ENCODE data around the gene CXXC5. TPM values are rescaled to one million over a fixed set of nuclear protein-coding genes. Genes with fewer than 3 reads are reported as not detected.

Gene CXXC5
- polyA plus RNA-seq, 1 donor from 2014 or later, result 24.4 TPM

GRCh38 chr5:139705191-139705590 is 57.0 kb downstream of the CXXC5 start:
- H3K27me3 ChIP-seq (ENCODE audit: insufficient read depth, low read depth, low read length), result no peaks in the 10 kb centered on the region
- H3K9me2 ChIP-seq (ENCODE audit: insufficient read depth, low read length), result no peaks in the 10 kb centered on the region
- no peak overlapping the region for H2AFZ ChIP-seq (ENCODE audit: low read depth, low read length)
- H3F3A ChIP-seq (ENCODE audit: insufficient read depth, low read length, poor library complexity, severe bottlenecking), result peaks cover 2% of the 10 kb centered on the region
- H3K9me3 ChIP-seq (ENCODE audit: low read length), result no peaks in the 10 kb centered on the region
- H3K79me2 ChIP-seq (replicated peaks; ENCODE audit: insufficient read depth, low read length), result no peaks in the 10 kb centered on the region
- H3K4me2 ChIP-seq (ENCODE audit: low read length), result no peak overlapping the region
- no peak overlapping the region for H3K4me3 ChIP-seq (ENCODE audit: low read length)
- H4K20me1 ChIP-seq (ENCODE audit: insufficient read depth), result no peaks in the 10 kb centered on the region
- no peak overlapping the region for H3K9ac ChIP-seq (ENCODE audit: low read length)
- H3K27ac ChIP-seq (ENCODE audit: low read length), result no peak overlapping the region
- no peaks in the 10 kb centered on the region for H3K36me3 ChIP-seq (ENCODE audit: insufficient read depth, low read length)
- TF ChIP-seq SMC3 (conservative IDR thresholded peaks at IDR 0.05; ENCODE audit: poor library complexity) (no peak), CTCF (IDR thresholded peaks at IDR 0.05; ENCODE audit: poor library complexity, severe bottlenecking) (no peak), REST (IDR thresholded peaks at IDR 0.05; ENCODE audit: borderline replicate concordance) (no peak), RAD21 (conservative IDR thresholded peaks at IDR 0.05) (no peak), MXI1 (conservative IDR thresholded peaks at IDR 0.05; ENCODE audit: poor library complexity, severe bottlenecking) (no peak), EZH2 (IDR thresholded peaks at IDR 0.05; ENCODE audit: borderline replicate concordance, insufficient read depth, low read length, poor library complexity, severe bottlenecking) (no peak), EP300 (conservative IDR thresholded peaks at IDR 0.05; ENCODE audit: poor library complexity, severe bottlenecking) (no peak), POLR2AphosphoS5 (IDR thresholded peaks at IDR 0.05) (no peak), TAF1 (IDR thresholded peaks at IDR 0.05; ENCODE audit: low read depth) (no peak)

GRCh38 chr5:139705655-139706587 is 57.8 kb downstream of the CXXC5 start:
- Histone ChIP-seq H3F3A (ENCODE audit: insufficient read depth, low read length, poor library complexity, severe bottlenecking) (peaks cover 8% of the 10 kb centered on the region), H3K79me2 (replicated peaks; ENCODE audit: insufficient read depth, low read length) (no peaks in the 10 kb centered on the region), H3K4me2 (ENCODE audit: low read length) (no peak overlapping the region), H2AFZ (ENCODE audit: low read depth, low read length) (no peak overlapping the region), H3K9me2 (ENCODE audit: insufficient read depth, low read length) (no peaks in the 10 kb centered on the region), H3K9ac (ENCODE audit: low read length) (no peak overlapping the region), H3K9me3 (ENCODE audit: low read length) (no peaks in the 10 kb centered on the region), H3K4me3 (ENCODE audit: low read length) (no peak overlapping the region), H3K36me3 (ENCODE audit: insufficient read depth, low read length) (no peaks in the 10 kb centered on the region), H3K27ac (ENCODE audit: low read length) (no peak overlapping the region), H3K27me3 (ENCODE audit: insufficient read depth, low read depth, low read length) (no peaks in the 10 kb centered on the region), H4K20me1 (ENCODE audit: insufficient read depth) (no peaks in the 10 kb centered on the region)
- TF ChIP-seq MXI1 (conservative IDR thresholded peaks at IDR 0.05; ENCODE audit: poor library complexity, severe bottlenecking) (no peak), RAD21 (conservative IDR thresholded peaks at IDR 0.05) (no peak), EP300 (conservative IDR thresholded peaks at IDR 0.05; ENCODE audit: poor library complexity, severe bottlenecking) (no peak), EZH2 (IDR thresholded peaks at IDR 0.05; ENCODE audit: borderline replicate concordance, insufficient read depth, low read length, poor library complexity, severe bottlenecking) (no peak), SMC3 (conservative IDR thresholded peaks at IDR 0.05; ENCODE audit: poor library complexity) (no peak), REST (IDR thresholded peaks at IDR 0.05; ENCODE audit: borderline replicate concordance) (no peak), POLR2AphosphoS5 (IDR thresholded peaks at IDR 0.05) (no peak), CTCF (IDR thresholded peaks at IDR 0.05; ENCODE audit: poor library complexity, severe bottlenecking) (no peak), TAF1 (IDR thresholded peaks at IDR 0.05; ENCODE audit: low read depth) (no peak)

Measured in neural cell (in vitro differentiated cells).